ENCODE measurements around the gene COMP. TPM values are rescaled to one million over a fixed set of nuclear protein-coding genes. Genes with fewer than 3 reads are reported as not detected.

COMP gene
- total RNA-seq, 1 experiment from 2014 or later = 0.69 TPM

GRCh38 chr19:18765224-18765623 lies 25.9 kb downstream of the COMP start:
- 0 out of 2 replicates have a peak, but pooled peaks cover 3% of the 10 kb centered on the region for H3K4me1 ChIP-seq (ENCODE audit: control insufficient read depth, insufficient read depth, low read length)
- intact Hi-C loops (cut with micrococcal nuclease; ENCODE audit: unreplicated experiment) = no loop called here
- CTCF ChIA-PET = no interaction called here

GRCh38 chr19:18764591-18765051 lies 26.5 kb downstream of the COMP start:
- intact Hi-C loops (cut with micrococcal nuclease; ENCODE audit: unreplicated experiment) = no loop called here
- Histone ChIP-seq H3K4me3 (ENCODE audit: low read depth in 2 of 2, low read length in 2 of 2) (no peak overlapping the region), H3K4me1 (ENCODE audit: control insufficient read depth, insufficient read depth, low read length) (0 out of 2 replicates have a peak, but pooled peaks cover 3% of the 10 kb centered on the region), H3K27ac (ENCODE audit: low read length) (no peak overlapping the region), H3K36me3 (ENCODE audit: control insufficient read depth, insufficient read depth, low read length) (no peaks in the 10 kb centered on the region), H3K9me3 (ENCODE audit: control insufficient read depth, insufficient read depth, low read depth, low read length) (no peaks in the 10 kb centered on the region), H3K27me3 (ENCODE audit: control insufficient read depth, insufficient read depth, low read length) (no peaks in the 10 kb centered on the region)
- CTCF ChIA-PET = interaction anchor here (0.6 kb wide), 1 partner anchor 14 kb away, joined by 9 read pairs; no protein-coding TSS in a partner anchor
- BruUV-seq (replicated peaks) = no TSS peak
- DNase-seq (ENCODE audit: low read depth, low spot score) (no peak), ATAC-seq (no peak)
- no peak for TF ChIP-seq REST (IDR thresholded peaks at IDR 0.05; ENCODE audit: insufficient read depth in 1 of 2, low read depth in 2 of 2, low read length in 1 of 2)
- no peak for TF ChIP-seq POLR2AphosphoS5 (IDR thresholded peaks at IDR 0.05; ENCODE audit: low read depth, low read length)
- TF ChIP-seq TCF7L2 (IDR thresholded peaks at IDR 0.05; ENCODE audit: low read depth, low read length) = no peak
- TF ChIP-seq SIN3A (IDR thresholded peaks at IDR 0.05; ENCODE audit: borderline replicate concordance, insufficient read depth, low read depth, low read length) = no peak
- TF ChIP-seq CTCF (IDR thresholded peaks at IDR 0.05) = no peak
- in situ Hi-C loops (cut with HindIII; ENCODE audit: low pct_unique_long_range_greater_than_20kb, low sequenced_read_pairs) = no loop called here
- POLR2A ChIA-PET = no interaction called here

More at GRCh38 chr19:18765224-18765623, 25.9 kb downstream of the COMP start:
- H3K27ac ChIP-seq (ENCODE audit: low read length) = no peak overlapping the region
- BruUV-seq (replicated peaks) = no TSS peak
- no peaks in the 10 kb centered on the region for H3K27me3 ChIP-seq (ENCODE audit: control insufficient read depth, insufficient read depth, low read length)
- H3K9me3 ChIP-seq (ENCODE audit: control insufficient read depth, insufficient read depth, low read depth, low read length) = no peaks in the 10 kb centered on the region
- no peak for ATAC-seq
- POLR2A ChIA-PET = interaction anchor here (0.5 kb wide), 1 partner anchor 208 kb away, joined by 14 read pairs; the partner anchor contains the start of gene KXD1
- TF ChIP-seq REST (IDR thresholded peaks at IDR 0.05; ENCODE audit: insufficient read depth in 1 of 2, low read depth in 2 of 2, low read length in 1 of 2) (no peak), TCF7L2 (IDR thresholded peaks at IDR 0.05; ENCODE audit: low read depth, low read length) (no peak), CTCF (IDR thresholded peaks at IDR 0.05) (no peak), SIN3A (IDR thresholded peaks at IDR 0.05; ENCODE audit: borderline replicate concordance, insufficient read depth, low read depth, low read length) (no peak), POLR2AphosphoS5 (IDR thresholded peaks at IDR 0.05; ENCODE audit: low read depth, low read length) (no peak)
- no peak for DNase-seq (ENCODE audit: low read depth, low spot score)
- in situ Hi-C loops (cut with HindIII; ENCODE audit: low pct_unique_long_range_greater_than_20kb, low sequenced_read_pairs) = no loop called here
- H3K36me3 ChIP-seq (ENCODE audit: control insufficient read depth, insufficient read depth, low read length) = no peaks in the 10 kb centered on the region
- H3K4me3 ChIP-seq (ENCODE audit: low read depth in 2 of 2, low read length in 2 of 2) = no peak overlapping the region
